DND-41 (cell line): ENCODE results near the gene FBLN1.
"Not testable (repeated sequence)": the region's sequence is repeated elsewhere in the genome, so short reads cannot be mapped to it uniquely, and the experiment has no call there.

Experiments
- EZH2 ChIP-seq: IDR thresholded peaks from 3 replicates; pipeline ENCODE4 v1.6.1; 2012; ENCODE audit warnings: borderline replicate concordance, low read depth, mild to moderate bottlenecking, moderate library complexity, low read length, inconsistent platforms; ENCODE audit not compliant: severe bottlenecking
- TF ChIP-seq, protein P1 (sequence below): IDR thresholded peaks from 2 replicates; pipeline ENCODE4 v1.5.1; 2012; ENCODE audit warnings: borderline replicate concordance, low read length, moderate library complexity, mild to moderate bottlenecking; ENCODE audit not compliant: poor library complexity, severe bottlenecking; ENCODE audit errors: extremely low read depth

DNA sequence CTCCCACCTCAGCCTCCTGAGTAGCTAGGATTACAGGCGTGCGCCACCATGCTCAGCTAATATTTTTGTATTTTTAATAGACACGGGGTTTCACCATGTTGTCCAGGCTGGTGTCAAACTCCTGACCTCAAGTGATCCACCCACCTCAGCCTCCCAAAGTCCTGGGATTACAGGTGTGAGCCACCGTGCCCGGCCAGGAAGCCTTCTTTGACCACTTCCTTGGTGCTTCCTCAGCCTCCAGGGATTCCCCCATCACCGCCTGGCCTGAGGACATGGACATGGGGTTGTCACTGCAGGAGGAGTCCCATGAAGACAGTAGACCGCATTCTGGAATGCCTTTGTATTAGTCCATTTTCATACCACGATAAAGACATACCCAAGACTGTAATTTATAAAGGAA is 8.4 kb upstream of the FBLN1 start:
- TF ChIP-seq, protein P1, sequence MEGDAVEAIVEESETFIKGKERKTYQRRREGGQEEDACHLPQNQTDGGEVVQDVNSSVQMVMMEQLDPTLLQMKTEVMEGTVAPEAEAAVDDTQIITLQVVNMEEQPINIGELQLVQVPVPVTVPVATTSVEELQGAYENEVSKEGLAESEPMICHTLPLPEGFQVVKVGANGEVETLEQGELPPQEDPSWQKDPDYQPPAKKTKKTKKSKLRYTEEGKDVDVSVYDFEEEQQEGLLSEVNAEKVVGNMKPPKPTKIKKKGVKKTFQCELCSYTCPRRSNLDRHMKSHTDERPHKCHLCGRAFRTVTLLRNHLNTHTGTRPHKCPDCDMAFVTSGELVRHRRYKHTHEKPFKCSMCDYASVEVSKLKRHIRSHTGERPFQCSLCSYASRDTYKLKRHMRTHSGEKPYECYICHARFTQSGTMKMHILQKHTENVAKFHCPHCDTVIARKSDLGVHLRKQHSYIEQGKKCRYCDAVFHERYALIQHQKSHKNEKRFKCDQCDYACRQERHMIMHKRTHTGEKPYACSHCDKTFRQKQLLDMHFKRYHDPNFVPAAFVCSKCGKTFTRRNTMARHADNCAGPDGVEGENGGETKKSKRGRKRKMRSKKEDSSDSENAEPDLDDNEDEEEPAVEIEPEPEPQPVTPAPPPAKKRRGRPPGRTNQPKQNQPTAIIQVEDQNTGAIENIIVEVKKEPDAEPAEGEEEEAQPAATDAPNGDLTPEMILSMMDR = not testable (repeated sequence)
- not testable (repeated sequence) for TF ChIP-seq EZH2
